Myometrial cell (primary cell): Measurements from ENCODE around the gene THTPA. TPM values are rescaled to one million over a fixed set of nuclear protein-coding genes. Genes with fewer than 3 reads are reported as not detected.

Experiments used
- total RNA-seq: library from RNA; depleted of rRNA; stranded (reverse); fragments of >200 nt; gene quantifications from 2 replicates; pipeline ENCODE4 v1.2.3, GENCODE V29; 2015

The THTPA gene
- total RNA-seq, result 10.3 and 22.5 TPM in 2 replicates

GRCh38 chr14:23555882-23556699 lies at the start of gene THTPA:
Gene THTPA (plus strand): TSS chr14:23556271. CDS start chr14:23556758, 487 bp downstream.

GRCh38 chr14:23551266-23552028 lies 4.6 kb upstream of the THTPA start, which contains the start of gene ZFHX2:
Gene ZFHX2 (minus strand): TSS chr14:23551765. CDS start chr14:23535325, 16,440 bp downstream.

GRCh38 chr14:23567186-23568020 lies 11.3 kb downstream of the THTPA start, which contains the start of gene AP1G2:
Gene AP1G2 (minus strand): TSS chr14:23567791. CDS start chr14:23567314, 477 bp downstream.

GRCh38 chr14:23578560-23579310 lies 22.7 kb downstream of the THTPA start, which contains the start of gene JPH4:
Gene JPH4 (minus strand): TSS chr14:23578790. CDS start chr14:23577453, 1,337 bp downstream.

Other genes with a start within 250 kb of the THTPA start
- gene BCL2L2, start 249.4 kb upstream of the THTPA start, total RNA-seq, result 16.7 and 21.1 TPM in 2 replicates
- gene PABPN1, start 234.8 kb upstream of the THTPA start, total RNA-seq, result 59.5 and 63.1 TPM in 2 replicates
- 10.1 and 16.8 TPM in 2 replicates for gene SLC22A17, start 203.4 kb upstream of the THTPA start, total RNA-seq
- 10.5 and 11.8 TPM in 2 replicates for gene EFS, start 191.1 kb upstream of the THTPA start, total RNA-seq
- gene IL25, start 183.5 kb upstream of the THTPA start, total RNA-seq, result not detected in 2 replicates
- gene CMTM5, start 179.2 kb upstream of the THTPA start, total RNA-seq, result not detected in 2 replicates
- gene MYH6, start 148.0 kb upstream of the THTPA start, total RNA-seq, result not detected in 2 replicates
- not detected in 2 replicates for gene MYH7, start 120.6 kb upstream of the THTPA start, total RNA-seq
- gene NGDN, start 86.6 kb upstream of the THTPA start, total RNA-seq, result 23.4 and 26.8 TPM in 2 replicates
- 1.9 TPM in 1 of 2 replicates, not detected in the other for gene ZFHX2, start 4.5 kb upstream of the THTPA start, total RNA-seq
- 15.9 and 23.0 TPM in 2 replicates for gene AP1G2, start 11.5 kb downstream of the THTPA start, total RNA-seq
- gene JPH4, start 22.5 kb downstream of the THTPA start, total RNA-seq, result not detected in 2 replicates
- 0.29 TPM in 1 of 2 replicates, not detected in the other for gene DHRS2, start 80.1 kb downstream of the THTPA start, total RNA-seq